Measurements from ENCODE around the gene MYOF. TPM values are rescaled to one million over a fixed set of nuclear protein-coding genes. Genes with fewer than 3 reads are reported as not detected.

MYOF gene
- total RNA-seq (10 to 100 TPM; 57.0 to 62.8 TPM), polyA plus RNA-seq (not detected)

DNA sequence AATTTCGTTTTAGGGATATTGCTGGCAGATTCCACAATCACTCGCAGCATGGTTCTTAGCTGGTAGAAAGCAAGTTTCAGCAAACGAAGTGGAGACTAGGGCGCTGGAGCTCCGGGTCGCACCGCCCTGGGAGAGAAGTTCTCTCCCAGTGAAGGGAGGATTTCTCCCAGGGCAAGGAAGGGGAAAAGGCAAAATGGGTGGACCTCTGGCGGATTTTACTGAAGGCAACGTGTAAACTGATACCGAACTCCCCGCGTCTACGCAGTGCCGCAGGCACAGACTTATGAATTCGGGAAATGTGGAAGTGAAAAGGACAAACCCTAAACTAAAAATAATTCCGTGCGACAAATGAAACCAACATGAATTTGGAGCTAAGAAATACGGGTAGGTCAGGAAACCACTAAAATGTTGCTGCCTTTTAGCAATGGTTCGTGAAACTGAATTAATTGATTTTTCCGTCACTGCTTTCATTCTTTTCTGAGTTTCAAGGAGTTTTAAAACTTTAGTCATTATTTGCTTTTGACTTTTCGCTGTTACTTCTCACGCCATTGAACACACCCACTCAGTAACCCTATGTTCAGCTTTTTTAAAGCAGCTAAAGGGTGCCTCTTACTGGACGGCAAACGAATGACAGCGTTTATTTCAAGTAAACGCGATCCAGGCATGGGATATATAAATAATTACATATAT, at the start of gene MYOF:
MYOF (minus strand) TSS at position 190 of the 690 bp plus-strand sequence; CDS start at position 50, 140 bp downstream.
- Histone ChIP-seq H3K27me3 (ENCODE audit: insufficient read depth, low read length, poor library complexity, severe bottlenecking) (peaks cover 10% of the 10 kb centered on the region), H3K4me3 (ENCODE audit: low read length) (peak within 1 kb of the TSS; percentile 42), H3K27ac (ENCODE audit: low read depth, low read length) (no peak within 1 kb of the TSS), H3K4me1 (ENCODE audit: insufficient read depth, low read length) (peaks cover 6% of the 10 kb centered on the region), H3K9me3 (ENCODE audit: low read length) (no peaks in the 10 kb centered on the region), H3K36me3 (ENCODE audit: insufficient read depth, low read length) (no peaks in the 10 kb centered on the region)
- peak within 1 kb of the TSS; percentile 78 to 90 (median 84) for H3K4me3 Mint-ChIP-seq
- DNase-seq: peak in 4 of 5 donors; percentile 15 to 58 (median 48)
- peaks cover 21 to 38% of the 10 kb centered on the region in 2 donors for H3K27me3 Mint-ChIP-seq
- peak within 1 kb of the TSS in 3 of 8 donors; percentile 2 to 8 (median 8) for H3K27ac Mint-ChIP-seq
- no peaks in the 10 kb centered on the region for H3K9me3 Mint-ChIP-seq
- ChIA-PET POLR2A (interaction anchor here (1.0 to 1.7 kb wide), 2 partner anchors 102 to 106 kb away, joined by 3 to 5 read pairs; no protein-coding TSS in a partner anchor), CTCF (interaction anchor here (0.8 to 6.8 kb wide), 26 partner anchors 9 to 129 kb away, joined by 3 to 220 read pairs (median 8); partner anchors contain the start of gene CEP55)
- H3K36me3 Mint-ChIP-seq: no peaks in the 10 kb centered on the region
- H3K4me1 Mint-ChIP-seq: peaks cover 7 to 12% (median 11%) of the 10 kb centered on the region in 3 donors

DNA sequence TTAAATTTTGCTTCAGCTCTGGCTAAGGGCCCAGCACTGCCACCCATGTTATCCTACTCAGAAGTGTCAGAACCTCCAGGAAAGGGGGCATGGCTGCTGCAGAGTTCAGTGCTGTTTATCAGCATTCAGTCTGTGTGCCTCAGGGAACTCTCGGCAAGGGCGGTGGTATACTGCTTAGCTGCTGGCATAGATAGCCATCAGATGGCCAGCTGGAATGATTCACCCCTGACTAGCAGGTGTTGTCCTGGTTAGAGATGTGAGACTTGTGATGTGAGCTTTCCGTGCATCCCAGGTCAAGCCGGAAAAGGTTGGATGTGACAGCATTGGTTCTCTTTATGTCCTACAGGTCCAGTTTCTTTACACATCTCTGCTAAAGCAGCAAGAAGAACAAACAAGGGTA, 36.4 kb upstream of the MYOF start:
- no peak overlapping the region for H3K27ac Mint-ChIP-seq
- no peaks in the 10 kb centered on the region for H3K36me3 ChIP-seq (ENCODE audit: insufficient read depth, low read length)
- peaks cover 0 to 3% of the 10 kb centered on the region in 2 donors for H3K27me3 Mint-ChIP-seq
- no peaks in the 10 kb centered on the region for H3K4me1 Mint-ChIP-seq
- H3K36me3 Mint-ChIP-seq: no peaks in the 10 kb centered on the region
- ChIA-PET POLR2A (no interaction called here), CTCF (interaction anchor here (0.9 to 1.3 kb wide), 3 partner anchors 9 to 142 kb away, joined by 3 read pairs; no protein-coding TSS in a partner anchor)
- H3K27ac ChIP-seq (ENCODE audit: low read depth, low read length): no peak overlapping the region
- no peaks in the 10 kb centered on the region for H3K9me3 Mint-ChIP-seq
- no peaks in the 10 kb centered on the region for H3K4me1 ChIP-seq (ENCODE audit: insufficient read depth, low read length)
- H3K4me3 Mint-ChIP-seq: no peak overlapping the region
- no peak overlapping the region for H3K4me3 ChIP-seq (ENCODE audit: low read length)
- no peaks in the 10 kb centered on the region for H3K9me3 ChIP-seq (ENCODE audit: low read length)
- H3K27me3 ChIP-seq (ENCODE audit: insufficient read depth, low read length, poor library complexity, severe bottlenecking): no peaks in the 10 kb centered on the region
- no peak for DNase-seq

- Histone ChIP-seq H3K4me1 (ENCODE audit: insufficient read depth, low read length) (no peaks in the 10 kb centered on the region), H3K9me3 (ENCODE audit: low read length) (no peaks in the 10 kb centered on the region), H3K27me3 (ENCODE audit: insufficient read depth, low read length, poor library complexity, severe bottlenecking) (no peaks in the 10 kb centered on the region), H3K27ac (ENCODE audit: low read depth, low read length) (no peak overlapping the region), H3K36me3 (ENCODE audit: insufficient read depth, low read length) (no peaks in the 10 kb centered on the region), H3K4me3 (ENCODE audit: low read length) (no peak overlapping the region)
- no peaks in the 10 kb centered on the region for H3K9me3 Mint-ChIP-seq
- H3K27ac Mint-ChIP-seq: peak overlapping the region in 1 of 8 donors; percentile 12
- H3K4me1 Mint-ChIP-seq: peaks cover 3 to 5% (median 4%) of the 10 kb centered on the region in 3 donors
- no peaks in the 10 kb centered on the region for H3K36me3 Mint-ChIP-seq
- no peak overlapping the region for H3K4me3 Mint-ChIP-seq
- DNase-seq: no peak
- no peaks in the 10 kb centered on the region for H3K27me3 Mint-ChIP-seq
- CTCF ChIA-PET: interaction anchor here (1.1 to 2.4 kb wide), 3 partner anchors 10 to 140 kb away, joined by 3 to 8 read pairs (median 5); partner anchors contain the start of gene MYOF
- POLR2A ChIA-PET: no interaction called here
Observed at GRCh38 chr10:93516006-93516380, 33.9 kb upstream of the MYOF start.

GRCh38 chr10:93515071-93516005, 33.2 kb upstream of the MYOF start:
- no peaks in the 10 kb centered on the region for H3K27me3 ChIP-seq (ENCODE audit: insufficient read depth, low read length, poor library complexity, severe bottlenecking)
- H3K9me3 ChIP-seq (ENCODE audit: low read length): no peaks in the 10 kb centered on the region
- CTCF ChIA-PET: interaction anchor here (1.1 to 2.4 kb wide), 2 partner anchors 10 to 33 kb away, joined by 3 to 8 read pairs; partner anchors contain the start of gene MYOF
- H3K4me3 ChIP-seq (ENCODE audit: low read length): no peak overlapping the region
- no peak overlapping the region for H3K4me3 Mint-ChIP-seq
- peaks cover 3 to 5% (median 4%) of the 10 kb centered on the region in 3 donors for H3K4me1 Mint-ChIP-seq
- H3K9me3 Mint-ChIP-seq: no peaks in the 10 kb centered on the region
- no peaks in the 10 kb centered on the region for H3K36me3 Mint-ChIP-seq
- no peak overlapping the region for H3K27ac ChIP-seq (ENCODE audit: low read depth, low read length)
- H3K4me1 ChIP-seq (ENCODE audit: insufficient read depth, low read length): no peaks in the 10 kb centered on the region
- H3K36me3 ChIP-seq (ENCODE audit: insufficient read depth, low read length): no peaks in the 10 kb centered on the region
- no peak overlapping the region for H3K27ac Mint-ChIP-seq
- POLR2A ChIA-PET: no interaction called here
- no peak for DNase-seq
- no peaks in the 10 kb centered on the region for H3K27me3 Mint-ChIP-seq

GRCh38 chr10:93514521-93514920, 32.4 kb upstream of the MYOF start:
- Histone ChIP-seq H3K4me3 (ENCODE audit: low read length) (no peak overlapping the region), H3K27ac (ENCODE audit: low read depth, low read length) (no peak overlapping the region), H3K36me3 (ENCODE audit: insufficient read depth, low read length) (no peaks in the 10 kb centered on the region), H3K9me3 (ENCODE audit: low read length) (no peaks in the 10 kb centered on the region), H3K27me3 (ENCODE audit: insufficient read depth, low read length, poor library complexity, severe bottlenecking) (no peaks in the 10 kb centered on the region), H3K4me1 (ENCODE audit: insufficient read depth, low read length) (no peaks in the 10 kb centered on the region)
- no peak overlapping the region for H3K27ac Mint-ChIP-seq
- H3K27me3 Mint-ChIP-seq: no peaks in the 10 kb centered on the region
- no peak for DNase-seq
- H3K4me1 Mint-ChIP-seq: peaks cover 3 to 5% (median 4%) of the 10 kb centered on the region in 3 donors
- H3K9me3 Mint-ChIP-seq: no peaks in the 10 kb centered on the region
- H3K4me3 Mint-ChIP-seq: no peak overlapping the region
- ChIA-PET CTCF (interaction anchor here (2.0 kb wide), 1 partner anchor 138 kb away, joined by 15 read pairs; no protein-coding TSS in a partner anchor), POLR2A (no interaction called here)
- H3K36me3 Mint-ChIP-seq: no peaks in the 10 kb centered on the region

DNA sequence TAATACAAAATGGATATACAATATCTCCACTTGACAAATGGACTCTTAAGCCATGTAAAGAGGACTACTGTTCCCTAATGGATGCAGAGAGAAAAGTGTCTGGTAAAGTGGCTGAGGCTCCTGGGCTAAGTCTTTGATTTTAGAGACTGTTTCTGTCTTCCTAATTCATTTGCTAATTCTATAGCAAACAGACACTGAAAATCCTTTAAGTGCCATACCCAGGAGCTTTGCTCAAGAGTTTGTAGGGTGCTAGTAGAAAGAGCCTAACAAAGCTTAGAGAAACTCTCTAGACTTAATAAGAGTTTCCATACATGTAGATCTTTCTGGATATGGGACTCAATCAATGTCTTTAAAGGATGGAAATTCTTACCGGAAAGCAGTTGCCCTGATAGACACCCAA, 31.0 kb upstream of the MYOF start:
- H3K9me3 ChIP-seq (ENCODE audit: low read length): no peaks in the 10 kb centered on the region
- no peaks in the 10 kb centered on the region for H3K4me1 ChIP-seq (ENCODE audit: insufficient read depth, low read length)
- no peak overlapping the region for H3K4me3 Mint-ChIP-seq
- H3K27me3 Mint-ChIP-seq: no peaks in the 10 kb centered on the region
- DNase-seq: no peak
- no peak overlapping the region for H3K4me3 ChIP-seq (ENCODE audit: low read length)
- H3K36me3 Mint-ChIP-seq: no peaks in the 10 kb centered on the region
- H3K4me1 Mint-ChIP-seq: peaks cover 3 to 5% (median 4%) of the 10 kb centered on the region in 3 donors
- POLR2A ChIA-PET: no interaction called here
- H3K36me3 ChIP-seq (ENCODE audit: insufficient read depth, low read length): no peaks in the 10 kb centered on the region
- no peak overlapping the region for H3K27ac Mint-ChIP-seq
- CTCF ChIA-PET: interaction anchor here (0.8 to 2.0 kb wide), 6 partner anchors 16 to 137 kb away, joined by 3 to 15 read pairs (median 5); partner anchors contain the start of genes CEP55 and MYOF
- H3K27ac ChIP-seq (ENCODE audit: low read depth, low read length): no peak overlapping the region
- H3K9me3 Mint-ChIP-seq: no peaks in the 10 kb centered on the region
- no peaks in the 10 kb centered on the region for H3K27me3 ChIP-seq (ENCODE audit: insufficient read depth, low read length, poor library complexity, severe bottlenecking)

- DNase-seq: no peak
- H3K9me3 Mint-ChIP-seq: no peaks in the 10 kb centered on the region
- no peak overlapping the region for H3K4me3 Mint-ChIP-seq
- no peaks in the 10 kb centered on the region for H3K4me1 ChIP-seq (ENCODE audit: insufficient read depth, low read length)
- no peaks in the 10 kb centered on the region for H3K27me3 ChIP-seq (ENCODE audit: insufficient read depth, low read length, poor library complexity, severe bottlenecking)
- no peaks in the 10 kb centered on the region for H3K9me3 ChIP-seq (ENCODE audit: low read length)
- H3K27ac ChIP-seq (ENCODE audit: low read depth, low read length): no peak overlapping the region
- POLR2A ChIA-PET: no interaction called here
- H3K27me3 Mint-ChIP-seq: no peaks in the 10 kb centered on the region
- CTCF ChIA-PET: interaction anchor here (0.7 to 7.2 kb wide), 9 partner anchors 9 to 137 kb away, joined by 3 to 53 read pairs (median 7); partner anchors contain the start of genes CEP55 and MYOF
- H3K4me1 Mint-ChIP-seq: peaks cover 3 to 5% (median 4%) of the 10 kb centered on the region in 3 donors
- no peaks in the 10 kb centered on the region for H3K36me3 Mint-ChIP-seq
- no peaks in the 10 kb centered on the region for H3K36me3 ChIP-seq (ENCODE audit: insufficient read depth, low read length)
- no peak overlapping the region for H3K27ac Mint-ChIP-seq
- no peak overlapping the region for H3K4me3 ChIP-seq (ENCODE audit: low read length)
Observed at GRCh38 chr10:93512565-93512964, 30.4 kb upstream of the MYOF start.

All from CD8-positive, alpha-beta memory T cell (primary cell).